Measurements from ENCODE around the gene WWOX. TPM values are rescaled to one million over a fixed set of nuclear protein-coding genes. Genes with fewer than 3 reads are reported as not detected.
A peak's percentile ranks its signal among the peaks of the same experiment; 100 is the strongest.

Gene WWOX
- total and polyA plus RNA-seq, 2 of the 13 experiments (the other 11 are each of a cell fraction or from before 2014, with no cell fraction given) = 9.1 to 37.4 TPM

DNA sequence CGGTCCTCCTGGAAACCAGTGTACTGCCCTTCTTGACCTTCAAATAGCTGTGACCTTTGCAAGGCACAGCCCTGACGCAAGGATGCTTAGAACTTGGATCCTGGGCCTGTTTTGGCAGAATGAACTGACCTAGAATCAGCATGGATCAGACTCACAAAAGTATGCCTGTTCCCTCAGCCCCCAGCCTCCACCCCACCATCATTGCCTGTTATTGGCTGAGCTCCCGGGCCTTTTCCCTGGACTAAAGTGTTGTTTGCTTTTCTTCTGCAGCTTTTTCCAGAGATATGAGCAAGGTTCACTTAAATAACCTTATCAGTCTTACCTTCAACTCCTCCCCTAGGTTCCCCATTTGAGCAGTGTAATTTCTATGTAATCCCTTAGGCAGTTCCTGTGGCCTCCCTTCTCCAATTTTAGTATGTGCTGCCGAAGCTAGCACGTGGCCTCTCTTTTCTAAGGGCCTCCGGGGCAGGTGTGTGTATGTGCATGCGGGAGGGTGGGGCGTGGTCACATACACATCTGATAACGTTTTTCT lies 1153.7 kb downstream of the WWOX start (continued):
- 0 out of 2 replicates have a peak, but pooled peaks have one; percentile 33 for TF ChIP-seq REPIN1 (CRISPR knock-in tag; IDR thresholded peaks at IDR 0.05; ENCODE audit: borderline replicate concordance, low read depth)
- TF ChIP-seq ZNF138 (CRISPR knock-in tag; IDR thresholded peaks at IDR 0.05; ENCODE audit: low read depth) = 0 out of 2 replicates have a peak, but pooled peaks have one; percentile 35
- no peak for TF ChIP-seq ELF1 (CRISPR knock-in tag; IDR thresholded peaks at IDR 0.05)
- TF ChIP-seq, protein P1, sequence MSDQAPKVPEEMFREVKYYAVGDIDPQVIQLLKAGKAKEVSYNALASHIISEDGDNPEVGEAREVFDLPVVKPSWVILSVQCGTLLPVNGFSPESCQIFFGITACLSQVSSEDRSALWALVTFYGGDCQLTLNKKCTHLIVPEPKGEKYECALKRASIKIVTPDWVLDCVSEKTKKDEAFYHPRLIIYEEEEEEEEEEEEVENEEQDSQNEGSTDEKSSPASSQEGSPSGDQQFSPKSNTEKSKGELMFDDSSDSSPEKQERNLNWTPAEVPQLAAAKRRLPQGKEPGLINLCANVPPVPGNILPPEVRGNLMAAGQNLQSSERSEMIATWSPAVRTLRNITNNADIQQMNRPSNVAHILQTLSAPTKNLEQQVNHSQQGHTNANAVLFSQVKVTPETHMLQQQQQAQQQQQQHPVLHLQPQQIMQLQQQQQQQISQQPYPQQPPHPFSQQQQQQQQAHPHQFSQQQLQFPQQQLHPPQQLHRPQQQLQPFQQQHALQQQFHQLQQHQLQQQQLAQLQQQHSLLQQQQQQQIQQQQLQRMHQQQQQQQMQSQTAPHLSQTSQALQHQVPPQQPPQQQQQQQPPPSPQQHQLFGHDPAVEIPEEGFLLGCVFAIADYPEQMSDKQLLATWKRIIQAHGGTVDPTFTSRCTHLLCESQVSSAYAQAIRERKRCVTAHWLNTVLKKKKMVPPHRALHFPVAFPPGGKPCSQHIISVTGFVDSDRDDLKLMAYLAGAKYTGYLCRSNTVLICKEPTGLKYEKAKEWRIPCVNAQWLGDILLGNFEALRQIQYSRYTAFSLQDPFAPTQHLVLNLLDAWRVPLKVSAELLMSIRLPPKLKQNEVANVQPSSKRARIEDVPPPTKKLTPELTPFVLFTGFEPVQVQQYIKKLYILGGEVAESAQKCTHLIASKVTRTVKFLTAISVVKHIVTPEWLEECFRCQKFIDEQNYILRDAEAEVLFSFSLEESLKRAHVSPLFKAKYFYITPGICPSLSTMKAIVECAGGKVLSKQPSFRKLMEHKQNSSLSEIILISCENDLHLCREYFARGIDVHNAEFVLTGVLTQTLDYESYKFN (CRISPR knock-in tag; conservative IDR thresholded peaks at IDR 0.05) = peak; percentile 44; the same call in 1 of the 2 replicates
- TF ChIP-seq ZMYM4 (CRISPR knock-in tag; IDR thresholded peaks at IDR 0.05) = peak; percentile 40; the same call in 1 of the 2 replicates
- peak; percentile 67 for TF ChIP-seq HNF4A (CRISPR knock-in tag; IDR thresholded peaks at IDR 0.05)
- TF ChIP-seq, protein P2, sequence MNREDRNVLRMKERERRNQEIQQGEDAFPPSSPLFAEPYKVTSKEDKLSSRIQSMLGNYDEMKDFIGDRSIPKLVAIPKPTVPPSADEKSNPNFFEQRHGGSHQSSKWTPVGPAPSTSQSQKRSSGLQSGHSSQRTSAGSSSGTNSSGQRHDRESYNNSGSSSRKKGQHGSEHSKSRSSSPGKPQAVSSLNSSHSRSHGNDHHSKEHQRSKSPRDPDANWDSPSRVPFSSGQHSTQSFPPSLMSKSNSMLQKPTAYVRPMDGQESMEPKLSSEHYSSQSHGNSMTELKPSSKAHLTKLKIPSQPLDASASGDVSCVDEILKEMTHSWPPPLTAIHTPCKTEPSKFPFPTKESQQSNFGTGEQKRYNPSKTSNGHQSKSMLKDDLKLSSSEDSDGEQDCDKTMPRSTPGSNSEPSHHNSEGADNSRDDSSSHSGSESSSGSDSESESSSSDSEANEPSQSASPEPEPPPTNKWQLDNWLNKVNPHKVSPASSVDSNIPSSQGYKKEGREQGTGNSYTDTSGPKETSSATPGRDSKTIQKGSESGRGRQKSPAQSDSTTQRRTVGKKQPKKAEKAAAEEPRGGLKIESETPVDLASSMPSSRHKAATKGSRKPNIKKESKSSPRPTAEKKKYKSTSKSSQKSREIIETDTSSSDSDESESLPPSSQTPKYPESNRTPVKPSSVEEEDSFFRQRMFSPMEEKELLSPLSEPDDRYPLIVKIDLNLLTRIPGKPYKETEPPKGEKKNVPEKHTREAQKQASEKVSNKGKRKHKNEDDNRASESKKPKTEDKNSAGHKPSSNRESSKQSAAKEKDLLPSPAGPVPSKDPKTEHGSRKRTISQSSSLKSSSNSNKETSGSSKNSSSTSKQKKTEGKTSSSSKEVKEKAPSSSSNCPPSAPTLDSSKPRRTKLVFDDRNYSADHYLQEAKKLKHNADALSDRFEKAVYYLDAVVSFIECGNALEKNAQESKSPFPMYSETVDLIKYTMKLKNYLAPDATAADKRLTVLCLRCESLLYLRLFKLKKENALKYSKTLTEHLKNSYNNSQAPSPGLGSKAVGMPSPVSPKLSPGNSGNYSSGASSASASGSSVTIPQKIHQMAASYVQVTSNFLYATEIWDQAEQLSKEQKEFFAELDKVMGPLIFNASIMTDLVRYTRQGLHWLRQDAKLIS (CRISPR knock-in tag; IDR thresholded peaks at IDR 0.05) = no peak
- TF ChIP-seq ZNF333 (CRISPR knock-in tag; IDR thresholded peaks at IDR 0.05; ENCODE audit: borderline replicate concordance) = no peak
- TF ChIP-seq LCORL (IDR thresholded peaks at IDR 0.05) = no peak
- TF ChIP-seq LCORL (CRISPR knock-in tag; IDR thresholded peaks at IDR 0.05) = peak; percentile 29; the same call in 1 of the 2 replicates
